GM12878 (cell line): Measurements from ENCODE around the gene SULF2. TPM values are rescaled to one million over a fixed set of nuclear protein-coding genes. Genes with fewer than 3 reads are reported as not detected.
"Not testable (repeated sequence)": the region's sequence is repeated elsewhere in the genome, so short reads cannot be mapped to it uniquely, and the experiment has no call there.

Source experiments
- ATAC-seq: fragments of 200-7000 bp; cut with Tn5 transposase; 3 replicates; pipeline ENCODE4 v1.9.1; 2020; ENCODE audit warnings: mild to moderate bottlenecking, moderate library complexity
- BruUV-seq: library from RNA; stranded (reverse); fragments of 400-500 nt; replicated peaks from 2 replicates; lab custom pipeline; 2021; lab: Mats Ljungman, UMichigan
- CTCF ChIA-PET: fragments of 300-600 bp; sonication (Branson Sonifier 250); formaldehyde crosslinking; extraction: SDS; loops from one replicate; lab custom pipeline; 2021; ENCODE audit warnings: inconsistent platforms; lab: Yijun Ruan, JAX
- POLR2A ChIA-PET: fragments of 350-600 bp; formaldehyde crosslinking; extraction: SDS; loops from one replicate; lab custom pipeline; 2021; ENCODE audit warnings: inconsistent platforms; lab: Charles Lee
- RAD21 ChIA-PET: fragments of 300-600 bp; sonication (Branson Sonifier 250); formaldehyde crosslinking; loops from one replicate; lab custom pipeline; 2023; ENCODE audit warnings: antibody characterized with exemption; ENCODE audit not compliant: unreplicated experiment; lab: Charles Lee
- SMC1A ChIA-PET: fragments of 300-600 bp; sonication (Branson Sonifier 250); formaldehyde crosslinking; loops from one replicate; lab custom pipeline; 2023; ENCODE audit not compliant: unreplicated experiment, uncharacterized antibody; lab: Charles Lee
- DNase-seq: peaks from one replicate; pipeline ENCODE4 v3.0.0-alpha.2; 2011; ENCODE audit warnings: low read depth, low spot score
- FAIRE-seq: peaks from 3 replicates; lab custom pipeline; 2011; peaks lifted over from hg19 to GRCh38; lab: Jason Lieb, UNC
- H2AFZ ChIP-seq: 2 replicates; pipeline ENCODE4 v1.6.0; 2011; ENCODE audit warnings: low read depth, low read length, control low read depth; ENCODE audit not compliant: control insufficient read depth
- H3K27ac ChIP-seq: 2 replicates; pipeline ENCODE4 v1.5.1; 2011; ENCODE audit warnings: control low read depth; ENCODE audit not compliant: control insufficient read depth, insufficient read depth
- H3K27me3 ChIP-seq, 2 experiments: replicated peaks in 1 of 2; 2 replicates each; pipeline versions ENCODE4 v1.6.0 to v1.6.1; 2011; ENCODE audit warnings: low read length in 1 of 2; ENCODE audit not compliant: control insufficient read depth in 2 of 2, insufficient read depth in 2 of 2
- H3K36me3 ChIP-seq, 2 experiments: 2 replicates each; pipeline ENCODE4 v1.5.1; 2011; ENCODE audit warnings: low read length in 1 of 2; ENCODE audit not compliant: control insufficient read depth in 2 of 2, insufficient read depth in 2 of 2
- H3K4me1 ChIP-seq: 2 replicates; pipeline ENCODE4 v1.6.1; 2011; ENCODE audit warnings: mild to moderate bottlenecking, low read length, moderate library complexity, mixed read lengths; ENCODE audit not compliant: control insufficient read depth, insufficient read depth
- H3K4me2 ChIP-seq: 2 replicates; pipeline ENCODE4 v1.6.0; 2011; ENCODE audit warnings: control low read depth; ENCODE audit not compliant: control insufficient read depth, insufficient read depth
- H3K4me3 ChIP-seq: fragments of 200-600 bp; sonication (generic); 2 replicates; pipeline ENCODE4 v1.5.1; 2016
- H3K79me2 ChIP-seq: 2 replicates; pipeline ENCODE4 v1.6.0; 2011; ENCODE audit warnings: low read length; ENCODE audit not compliant: control insufficient read depth, insufficient read depth
- H3K9ac ChIP-seq: 2 replicates; pipeline ENCODE4 v1.8.0; 2011; ENCODE audit warnings: low read length, control low read depth, mixed read lengths; ENCODE audit not compliant: control insufficient read depth, insufficient read depth
- H3K9me3 ChIP-seq: replicated peaks from 3 replicates; pipeline ENCODE4 v1.5.1; 2011; ENCODE audit warnings: mild to moderate bottlenecking, low read length; ENCODE audit not compliant: control insufficient read depth, insufficient read depth
- H4K20me1 ChIP-seq: 2 replicates; pipeline ENCODE4 v1.6.0; 2011; ENCODE audit not compliant: control insufficient read depth, insufficient read depth
- CHD1 ChIP-seq: IDR thresholded peaks from 2 replicates; pipeline ENCODE4 v1.6.1; 2012; ENCODE audit warnings: low read depth, low read length, improper control_type of control experiment
- ZNF687 ChIP-seq: fragments of 450-650 bp; IDR thresholded peaks from 2 replicates; pipeline ENCODE4 v1.6.1; 2017; ENCODE audit warnings: mild to moderate bottlenecking, moderate library complexity
- WGBS: methylation state at CpG from one replicate; pipeline ENCODE4 v1.1.6; 2016; ENCODE audit warnings: low lambda C conversion rate; ENCODE audit not compliant: insufficient replicate concordance, insufficient coverage; ENCODE audit errors: missing lambda C conversion rate; 5-methylcytosine and 5-hydroxymethylcytosine counted together
- in situ Hi-C: fragments of 300-500 bp; cut with MboI; formaldehyde crosslinking; loops from 9 replicates; pipeline ENCODE4 v1.14.3; 2018; ENCODE audit warnings: mixed read lengths
- intact Hi-C: fragments of 100-400 bp; cut with micrococcal nuclease; formaldehyde crosslinking; loops from one replicate; pipeline ENCODE4 v1.14.2; 2022; ENCODE audit not compliant: unreplicated experiment
- polyA plus RNA-seq, 11 experiments: library from polyadenylated mRNA; depleted of rRNA in 4 of 11; unstranded in 6 of 11; stranded (reverse) in 5 of 11; fragments of >200 nt; fragmentation: Nextera tagmentation in 4 of 11; fragmentation: Illumina TruSeq in 1 of 11; extraction: Ambion mirVana in 4 of 11; extraction: Trizol in 1 of 11; gene quantifications; 1 replicate in 1 of 11; 2 replicates in 10 of 11; pipeline versions ENCODE4 v1.2.1 to v1.2.3, GENCODE V29; 2011 to 2016; ENCODE audit warnings: inconsistent platforms in 2 of 11, missing spikeins in 2 of 11, low read depth in 1 of 11
- total RNA-seq, 4 experiments: library from RNA; depleted of rRNA in 3 of 4; stranded (reverse); fragments of >200 nt in 3 of 4; fragmentation: Illumina TruSeq in 1 of 4; extraction: Trizol in 1 of 4; gene quantifications; 2 replicates each; pipeline versions ENCODE4 v1.2.1 to v1.2.3, GENCODE V29; 2013 to 2021

SULF2 gene
- total and polyA plus RNA-seq, 10 of the 15 experiments (the other 5 are each of a cell fraction or from before 2014, with no cell fraction given), result 0.69 to 4.1 (median 1.6) TPM

- no peak for TF ChIP-seq CHD1
- no peak for TF ChIP-seq ZNF687
Observed at GRCh38 chr20:47805951-47806350, 20.7 kb upstream of the SULF2 start (continued).

GRCh38 chr20:47804972-47805371 is 19.7 kb upstream of the SULF2 start:
- H3K9me3 ChIP-seq, H3K4me2 ChIP-seq, H3K79me2 ChIP-seq, FAIRE-seq, in situ Hi-C loops, H3K27me3 ChIP-seq, ATAC-seq, H3K9ac ChIP-seq, H3K4me3 ChIP-seq, POLR2A ChIA-PET, RAD21 ChIA-PET, SMC1A ChIA-PET, intact Hi-C loops, H3K4me1 ChIP-seq, H2AFZ ChIP-seq, CTCF ChIA-PET, H4K20me1 ChIP-seq, DNase-seq, H3K36me3 ChIP-seq, H3K27ac ChIP-seq, BruUV-seq: not testable (repeated sequence)
- 51% methylated on average over 7 of the region's 7 CpGs for WGBS

GRCh38 chr20:47804224-47804825 is 19.0 kb upstream of the SULF2 start:
- ATAC-seq, result not testable (repeated sequence)
- WGBS, result 42% methylated on average over 15 of the region's 15 CpGs

More at GRCh38 chr20:47804224-47804825, 19.0 kb upstream of the SULF2 start:
- intact Hi-C loops, H3K4me2 ChIP-seq, H3K9me3 ChIP-seq, H3K27me3 ChIP-seq, H3K4me1 ChIP-seq, FAIRE-seq, in situ Hi-C loops, SMC1A ChIA-PET, BruUV-seq, RAD21 ChIA-PET, DNase-seq, CTCF ChIA-PET, H4K20me1 ChIP-seq, H2AFZ ChIP-seq, H3K79me2 ChIP-seq, H3K27ac ChIP-seq, H3K36me3 ChIP-seq, H3K9ac ChIP-seq, H3K4me3 ChIP-seq: not testable (repeated sequence)
- POLR2A ChIA-PET, result interaction anchor here (0.7 kb wide), 1 partner anchor 218 kb away, joined by 4 read pairs; no protein-coding TSS in a partner anchor
